ENCODE data around the gene TRIP13.
"Not testable (repeated sequence)": the region's sequence is repeated elsewhere in the genome, so short reads cannot be mapped to it uniquely, and the experiment has no call there.

TRIP13 gene

DNA sequence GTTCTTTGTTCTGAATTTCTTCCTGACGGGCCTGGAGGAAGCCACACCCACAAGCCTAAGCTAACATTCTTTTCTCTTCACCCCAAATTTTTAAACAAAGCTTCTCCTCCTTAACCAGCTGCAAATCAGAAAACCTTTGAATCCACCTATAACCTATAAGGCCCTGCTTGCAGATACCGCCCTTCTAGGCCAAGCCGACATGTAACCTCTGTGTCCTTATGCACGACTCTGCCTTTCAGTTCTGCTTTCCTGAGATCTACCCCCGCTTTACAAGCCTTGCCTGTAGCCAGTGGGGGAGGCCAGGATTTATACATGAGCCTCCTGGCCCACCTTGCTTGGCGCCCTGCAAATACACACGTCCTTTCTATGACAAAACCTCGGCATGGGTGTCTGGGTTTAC, 19.4 kb upstream of the TRIP13 start:
- Histone ChIP-seq H3K9ac (ENCODE audit: low read depth in 1 of 2, low read length in 2 of 2) (no peak overlapping the region), H3K27me3 (ENCODE audit: control insufficient read depth in 2 of 2, insufficient read depth in 2 of 2, low read length in 2 of 2) (no peaks in the 10 kb centered on the region), H3K9me3 (ENCODE audit: control insufficient read depth in 2 of 2, low read length in 2 of 2) (no peaks in the 10 kb centered on the region), H3K4me3 (ENCODE audit: low read length in 2 of 2) (no peak overlapping the region), H3K36me3 (ENCODE audit: control insufficient read depth in 2 of 2, insufficient read depth in 2 of 2, low read length in 2 of 2) (peaks cover 68 to 87% of the 10 kb centered on the region in 2 donors), H3K27ac (ENCODE audit: low read depth in 2 of 2, low read length in 2 of 2) (no peak overlapping the region), H3K4me1 (ENCODE audit: control insufficient read depth in 2 of 2, insufficient read depth in 2 of 2, low read length in 2 of 2) (no peaks in the 10 kb centered on the region)

DNA sequence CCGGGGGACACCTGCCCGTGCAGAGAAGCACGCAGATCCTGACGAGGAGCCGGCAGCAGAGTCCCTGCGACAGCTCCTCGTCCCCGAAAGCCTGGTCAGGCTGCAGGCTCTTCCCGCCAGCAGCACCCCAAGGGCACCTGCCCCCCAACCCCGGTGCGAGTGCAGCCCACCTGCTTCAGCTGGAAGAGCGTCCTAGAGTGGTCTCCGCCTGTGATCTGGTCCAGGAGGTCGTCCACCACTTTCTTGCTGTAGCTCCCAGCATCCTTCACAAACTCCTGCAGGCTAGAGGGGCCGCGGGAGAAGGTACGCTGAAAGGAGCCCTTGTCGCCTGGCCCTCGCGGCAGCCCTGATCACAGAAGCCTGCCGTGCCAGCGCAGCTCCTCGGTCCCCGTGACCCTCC, 16.8 kb upstream of the TRIP13 start:
- Histone ChIP-seq H3K4me1 (ENCODE audit: control insufficient read depth in 2 of 2, insufficient read depth in 2 of 2, low read length in 2 of 2) (no peaks in the 10 kb centered on the region), H3K27me3 (ENCODE audit: control insufficient read depth in 2 of 2, insufficient read depth in 2 of 2, low read length in 2 of 2) (no peaks in the 10 kb centered on the region), H3K9me3 (ENCODE audit: control insufficient read depth in 2 of 2, low read length in 2 of 2) (no peaks in the 10 kb centered on the region), H3K27ac (ENCODE audit: low read depth in 2 of 2, low read length in 2 of 2) (no peak overlapping the region), H3K4me3 (ENCODE audit: low read length in 2 of 2) (no peak overlapping the region), H3K36me3 (ENCODE audit: control insufficient read depth in 2 of 2, insufficient read depth in 2 of 2, low read length in 2 of 2) (peaks cover 45 to 66% of the 10 kb centered on the region in 2 donors), H3K9ac (ENCODE audit: low read depth in 1 of 2, low read length in 2 of 2) (no peak overlapping the region)

DNA sequence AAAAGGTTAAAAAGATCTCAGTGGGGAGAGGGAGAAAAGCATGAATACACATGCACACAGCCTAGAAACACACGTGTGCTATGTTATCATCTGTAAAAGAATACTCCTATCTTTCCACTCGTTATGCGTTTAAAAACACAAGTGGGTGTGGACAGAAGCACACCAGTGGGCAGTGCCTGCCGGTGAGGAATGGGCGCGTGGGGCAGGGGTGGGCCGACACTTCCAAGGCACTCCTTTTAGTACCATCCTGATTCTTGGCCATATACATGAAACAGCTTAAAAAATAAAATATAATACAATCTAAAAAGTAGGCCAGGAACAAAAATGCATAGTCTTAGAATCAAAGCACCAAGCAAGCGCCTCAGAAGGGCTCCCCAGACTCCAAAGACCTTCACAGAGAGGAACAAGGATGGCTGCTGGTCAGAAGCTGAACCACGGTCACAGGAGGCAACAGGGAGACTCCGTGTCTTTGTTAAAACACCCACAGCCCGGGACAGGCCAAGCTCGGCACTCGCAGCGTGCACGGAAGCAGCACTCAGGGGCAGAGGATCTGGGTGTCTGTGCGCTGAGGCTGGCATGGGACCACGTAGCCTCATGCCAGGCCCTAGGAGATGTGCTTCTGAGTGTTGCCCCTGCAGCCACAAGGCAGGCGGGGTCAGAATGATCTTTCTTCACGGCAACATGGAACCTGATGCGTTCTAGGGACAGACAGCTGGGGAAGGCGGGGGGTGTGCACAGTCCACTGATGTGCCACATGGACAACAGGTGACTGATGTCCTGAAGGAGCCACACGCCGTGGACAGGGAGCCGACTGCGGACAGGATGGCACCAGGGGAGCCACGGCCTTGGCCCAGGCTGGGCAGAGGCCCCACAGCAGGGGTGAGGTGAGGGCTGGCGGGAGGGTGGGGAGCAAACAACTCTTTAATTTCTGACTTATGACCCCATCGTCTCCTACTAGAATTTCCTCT, 16.0 kb upstream of the TRIP13 start:
- H3K27me3 ChIP-seq (ENCODE audit: control insufficient read depth in 2 of 2, insufficient read depth in 2 of 2, low read length in 2 of 2), result no peaks in the 10 kb centered on the region
- H3K4me1 ChIP-seq (ENCODE audit: control insufficient read depth in 2 of 2, insufficient read depth in 2 of 2, low read length in 2 of 2), result no peaks in the 10 kb centered on the region
- H3K36me3 ChIP-seq (ENCODE audit: control insufficient read depth in 2 of 2, insufficient read depth in 2 of 2, low read length in 2 of 2), result peaks cover 45 to 68% of the 10 kb centered on the region in 2 donors
- no peaks in the 10 kb centered on the region for H3K9me3 ChIP-seq (ENCODE audit: control insufficient read depth in 2 of 2, low read length in 2 of 2)
- no peak overlapping the region for H3K27ac ChIP-seq (ENCODE audit: low read depth in 2 of 2, low read length in 2 of 2)
- H3K4me3 ChIP-seq (ENCODE audit: low read length in 2 of 2), result no peak overlapping the region
- H3K9ac ChIP-seq (ENCODE audit: low read depth in 1 of 2, low read length in 2 of 2), result no peak overlapping the region

DNA sequence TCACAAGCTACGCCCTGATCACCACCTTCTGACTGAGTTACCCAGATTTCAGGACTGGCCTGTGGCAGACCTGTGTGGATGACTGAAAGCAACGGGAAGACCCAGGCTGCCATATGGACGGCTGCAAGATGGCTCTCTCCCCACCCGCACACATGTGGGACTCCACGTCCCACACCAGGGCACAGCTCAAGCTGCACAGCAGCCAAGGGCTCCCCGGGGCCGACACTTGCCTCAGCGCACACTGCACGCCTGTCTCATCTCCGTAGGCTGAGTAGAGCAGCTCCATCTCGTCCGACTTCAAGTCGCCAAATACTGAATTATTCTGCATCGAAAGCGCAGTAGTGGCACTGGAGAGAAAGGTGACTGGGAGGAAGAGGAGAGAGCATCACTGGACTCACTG, 14.6 kb upstream of the TRIP13 start:
- no peaks in the 10 kb centered on the region for H3K4me1 ChIP-seq (ENCODE audit: control insufficient read depth in 2 of 2, insufficient read depth in 2 of 2, low read length in 2 of 2)
- no peaks in the 10 kb centered on the region for H3K27me3 ChIP-seq (ENCODE audit: control insufficient read depth in 2 of 2, insufficient read depth in 2 of 2, low read length in 2 of 2)
- H3K27ac ChIP-seq (ENCODE audit: low read depth in 2 of 2, low read length in 2 of 2), result no peak overlapping the region
- peaks cover 56 to 71% of the 10 kb centered on the region in 2 donors for H3K36me3 ChIP-seq (ENCODE audit: control insufficient read depth in 2 of 2, insufficient read depth in 2 of 2, low read length in 2 of 2)
- no peak overlapping the region for H3K4me3 ChIP-seq (ENCODE audit: low read length in 2 of 2)
- H3K9me3 ChIP-seq (ENCODE audit: control insufficient read depth in 2 of 2, low read length in 2 of 2), result no peaks in the 10 kb centered on the region
- H3K9ac ChIP-seq (ENCODE audit: low read depth in 1 of 2, low read length in 2 of 2), result no peak overlapping the region

DNA sequence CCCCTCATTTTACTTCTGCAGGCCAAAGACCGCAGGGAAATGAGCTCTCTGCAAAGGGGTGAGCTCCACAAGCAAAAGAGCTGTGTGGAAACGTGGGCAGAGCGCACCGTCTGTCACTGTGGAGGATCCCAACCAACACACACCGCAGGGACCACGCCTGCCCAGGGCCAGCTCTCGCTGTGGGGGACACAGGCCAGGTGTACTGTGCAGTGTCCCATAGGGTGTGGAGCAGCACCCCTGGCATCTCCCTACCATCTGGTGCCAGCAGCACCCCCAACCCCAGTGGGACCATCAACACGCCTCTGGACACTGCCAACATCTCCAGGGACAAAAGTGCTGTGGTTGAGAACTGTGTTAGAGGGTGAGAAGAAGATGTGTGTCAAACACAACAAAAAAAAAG, 14.0 kb upstream of the TRIP13 start:
- H3K36me3 ChIP-seq (ENCODE audit: control insufficient read depth in 2 of 2, insufficient read depth in 2 of 2, low read length in 2 of 2), result peaks cover 58 to 71% of the 10 kb centered on the region in 2 donors
- not testable (repeated sequence) for H3K27me3 ChIP-seq (ENCODE audit: control insufficient read depth in 2 of 2, insufficient read depth in 2 of 2, low read length in 2 of 2); H3K4me1 ChIP-seq (ENCODE audit: control insufficient read depth in 2 of 2, insufficient read depth in 2 of 2, low read length in 2 of 2); H3K9ac ChIP-seq (ENCODE audit: low read depth in 1 of 2, low read length in 2 of 2); H3K4me3 ChIP-seq (ENCODE audit: low read length in 2 of 2); H3K9me3 ChIP-seq (ENCODE audit: control insufficient read depth in 2 of 2, low read length in 2 of 2); H3K27ac ChIP-seq (ENCODE audit: low read depth in 2 of 2, low read length in 2 of 2)

DNA sequence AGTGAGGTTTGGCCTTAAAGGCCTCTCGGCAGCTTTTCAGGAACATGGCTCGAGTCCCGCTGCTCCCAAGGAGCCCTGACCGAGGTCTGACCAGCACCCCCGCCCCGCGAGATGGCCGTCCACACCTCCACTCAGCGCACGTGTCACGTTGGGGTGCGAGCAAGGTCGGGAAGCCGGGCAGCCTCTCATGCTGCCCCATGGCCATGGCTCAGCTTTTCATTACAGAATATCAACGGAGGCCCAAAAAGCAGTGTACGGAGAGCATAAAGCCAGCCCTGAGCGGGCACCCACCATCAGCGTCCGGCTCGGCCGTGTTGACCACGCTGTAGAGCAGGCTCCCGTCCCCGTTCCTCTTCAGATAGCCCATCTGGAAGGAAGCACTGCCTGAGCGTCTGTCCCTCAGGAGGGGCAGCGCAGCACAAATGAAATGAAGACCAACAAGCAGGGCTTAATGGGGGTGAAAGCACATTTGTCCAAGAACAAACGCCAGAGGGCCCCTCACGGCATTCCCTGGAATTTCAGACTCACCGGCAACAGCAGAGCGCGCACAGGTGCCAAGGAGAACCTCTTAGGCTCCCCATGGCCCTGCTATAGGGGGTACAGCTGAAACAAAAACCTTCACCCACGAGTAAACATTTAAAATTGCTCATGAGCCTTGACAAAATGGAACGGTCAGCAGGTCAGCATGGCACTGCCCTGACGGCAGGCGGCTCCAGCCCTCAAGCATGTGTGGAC, 11.7 kb upstream of the TRIP13 start:
- no peak overlapping the region for H3K9ac ChIP-seq (ENCODE audit: low read depth in 1 of 2, low read length in 2 of 2)
- H3K27ac ChIP-seq (ENCODE audit: low read depth in 2 of 2, low read length in 2 of 2), result no peak overlapping the region
- peaks cover 68 to 75% of the 10 kb centered on the region in 2 donors for H3K36me3 ChIP-seq (ENCODE audit: control insufficient read depth in 2 of 2, insufficient read depth in 2 of 2, low read length in 2 of 2)
- peaks cover 0 to 2% of the 10 kb centered on the region in 2 donors for H3K4me1 ChIP-seq (ENCODE audit: control insufficient read depth in 2 of 2, insufficient read depth in 2 of 2, low read length in 2 of 2)
- H3K4me3 ChIP-seq (ENCODE audit: low read length in 2 of 2), result no peak overlapping the region
- no peaks in the 10 kb centered on the region for H3K27me3 ChIP-seq (ENCODE audit: control insufficient read depth in 2 of 2, insufficient read depth in 2 of 2, low read length in 2 of 2)
- no peaks in the 10 kb centered on the region for H3K9me3 ChIP-seq (ENCODE audit: control insufficient read depth in 2 of 2, low read length in 2 of 2)

DNA sequence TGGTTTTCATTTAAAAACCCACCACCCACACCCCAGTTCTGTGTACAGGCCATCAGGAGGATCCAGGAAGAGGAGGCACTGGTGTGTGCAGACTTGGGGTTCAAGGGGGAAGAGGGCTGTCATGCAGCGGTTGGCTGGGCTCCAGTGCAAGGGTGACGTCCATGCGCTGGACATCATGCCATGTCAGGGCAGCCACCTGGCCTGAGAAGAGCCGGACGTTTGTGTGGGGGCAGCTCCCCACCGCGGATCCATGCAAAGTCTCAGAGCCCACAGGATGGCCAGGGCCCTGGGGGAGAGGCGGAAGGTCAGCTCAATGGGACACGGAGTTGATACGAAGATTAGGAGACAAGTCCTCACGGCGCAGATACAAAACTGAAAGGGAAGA, 11.1 kb upstream of the TRIP13 start:
- Histone ChIP-seq H3K27me3 (ENCODE audit: control insufficient read depth in 2 of 2, insufficient read depth in 2 of 2, low read length in 2 of 2) (no peaks in the 10 kb centered on the region), H3K36me3 (ENCODE audit: control insufficient read depth in 2 of 2, insufficient read depth in 2 of 2, low read length in 2 of 2) (peaks cover 69 to 75% of the 10 kb centered on the region in 2 donors), H3K9ac (ENCODE audit: low read depth in 1 of 2, low read length in 2 of 2) (no peak overlapping the region), H3K9me3 (ENCODE audit: control insufficient read depth in 2 of 2, low read length in 2 of 2) (no peaks in the 10 kb centered on the region), H3K4me3 (ENCODE audit: low read length in 2 of 2) (no peak overlapping the region), H3K4me1 (ENCODE audit: control insufficient read depth in 2 of 2, insufficient read depth in 2 of 2, low read length in 2 of 2) (peaks cover 0 to 2% of the 10 kb centered on the region in 2 donors), H3K27ac (ENCODE audit: low read depth in 2 of 2, low read length in 2 of 2) (no peak overlapping the region)

DNA sequence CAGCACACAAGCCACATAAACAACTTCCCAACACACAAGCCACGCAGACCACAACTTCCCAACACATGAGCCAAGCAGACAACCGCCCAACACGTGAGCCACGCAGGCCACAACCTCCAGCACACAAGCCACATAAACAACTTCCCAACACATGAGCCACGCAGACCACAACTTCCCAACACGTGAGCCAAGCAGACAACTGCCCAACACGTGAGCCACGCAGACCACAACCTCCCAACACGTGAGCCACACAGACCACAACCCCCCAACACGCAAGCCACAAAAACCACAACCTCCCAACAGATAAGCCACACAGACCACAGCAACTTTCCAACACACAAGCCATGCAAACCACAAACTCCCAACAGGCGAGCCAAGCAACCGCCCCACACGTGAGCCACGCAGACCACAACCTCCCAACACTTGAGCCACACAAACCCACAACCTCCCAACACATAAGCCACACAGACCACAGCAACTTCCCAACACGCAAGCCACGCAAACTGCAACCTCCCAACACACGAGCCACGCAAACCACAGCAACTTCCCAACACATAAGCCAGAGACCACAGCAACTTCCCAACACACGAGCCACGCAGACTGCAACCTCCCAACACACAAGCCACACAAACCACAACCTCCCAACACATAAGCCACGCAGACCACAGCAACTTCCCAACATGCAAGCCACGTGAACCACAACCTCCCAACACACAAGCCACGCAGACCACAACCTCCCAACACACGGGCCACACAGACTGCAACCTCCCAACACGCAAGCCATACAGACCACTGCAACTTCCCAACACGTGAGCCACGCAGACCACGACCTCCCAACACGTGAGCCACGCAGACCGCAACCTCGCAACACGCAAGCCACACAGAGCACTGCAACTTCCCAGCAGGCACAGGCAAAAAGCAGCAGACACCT, 10.2 kb upstream of the TRIP13 start:
- Histone ChIP-seq H3K36me3 (ENCODE audit: control insufficient read depth in 2 of 2, insufficient read depth in 2 of 2, low read length in 2 of 2) (peaks cover 72 to 75% of the 10 kb centered on the region in 2 donors), H3K4me1 (ENCODE audit: control insufficient read depth in 2 of 2, insufficient read depth in 2 of 2, low read length in 2 of 2) (peaks cover 0 to 2% of the 10 kb centered on the region in 2 donors), H3K9me3 (ENCODE audit: control insufficient read depth in 2 of 2, low read length in 2 of 2) (no peaks in the 10 kb centered on the region), H3K27ac (ENCODE audit: low read depth in 2 of 2, low read length in 2 of 2) (no peak overlapping the region), H3K27me3 (ENCODE audit: control insufficient read depth in 2 of 2, insufficient read depth in 2 of 2, low read length in 2 of 2) (no peaks in the 10 kb centered on the region), H3K4me3 (ENCODE audit: low read length in 2 of 2) (no peak overlapping the region), H3K9ac (ENCODE audit: low read depth in 1 of 2, low read length in 2 of 2) (no peak overlapping the region)

DNA sequence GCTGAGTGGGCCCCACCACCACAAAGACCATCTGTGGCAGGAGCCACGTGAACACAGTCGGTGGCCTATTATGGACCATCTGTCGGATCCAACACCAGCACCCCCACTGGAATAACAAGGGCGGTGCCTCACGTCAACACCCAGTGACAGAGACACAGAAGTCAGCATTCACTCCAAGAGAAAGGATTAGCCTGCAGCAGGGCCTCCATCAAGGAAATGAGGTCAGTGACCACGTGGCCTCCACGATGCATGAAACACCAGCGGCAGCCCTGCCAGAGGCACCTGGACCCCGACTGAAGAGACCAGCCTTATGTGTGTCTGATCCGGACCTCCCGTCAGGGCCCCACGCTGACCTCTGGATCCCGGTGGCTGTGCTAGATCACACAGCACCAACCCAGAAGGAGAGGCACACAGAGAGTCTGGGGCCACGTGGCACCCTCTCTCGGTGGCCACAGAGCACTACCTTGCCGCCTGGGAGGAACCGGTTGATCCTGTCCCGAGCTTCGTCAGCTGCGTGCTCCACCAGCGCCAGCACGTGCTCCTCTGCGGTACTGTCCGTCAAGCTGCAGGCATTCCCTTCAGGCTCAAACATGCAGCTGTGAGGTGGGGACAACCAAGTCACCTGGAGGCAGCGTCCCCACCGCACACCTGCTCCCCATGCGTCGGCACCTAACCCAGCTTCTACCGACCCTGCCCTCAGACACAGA, 9.1 kb upstream of the TRIP13 start:
- H3K4me1 ChIP-seq (ENCODE audit: control insufficient read depth in 2 of 2, insufficient read depth in 2 of 2, low read length in 2 of 2), result peaks cover 0 to 2% of the 10 kb centered on the region in 2 donors
- H3K9ac ChIP-seq (ENCODE audit: low read depth in 1 of 2, low read length in 2 of 2), result no peak overlapping the region
- H3K4me3 ChIP-seq (ENCODE audit: low read length in 2 of 2), result no peak overlapping the region
- H3K36me3 ChIP-seq (ENCODE audit: control insufficient read depth in 2 of 2, insufficient read depth in 2 of 2, low read length in 2 of 2), result peaks cover 70 to 76% of the 10 kb centered on the region in 2 donors
- no peaks in the 10 kb centered on the region for H3K9me3 ChIP-seq (ENCODE audit: control insufficient read depth in 2 of 2, low read length in 2 of 2)
- no peaks in the 10 kb centered on the region for H3K27me3 ChIP-seq (ENCODE audit: control insufficient read depth in 2 of 2, insufficient read depth in 2 of 2, low read length in 2 of 2)
- no peak overlapping the region for H3K27ac ChIP-seq (ENCODE audit: low read depth in 2 of 2, low read length in 2 of 2)

Measured in mucosa of rectum (tissue), 2 donors.